PC-9 (cell line): Measurements from ENCODE around the gene PTH1R. TPM values are rescaled to one million over a fixed set of nuclear protein-coding genes. Genes with fewer than 3 reads are reported as not detected.

ENCODE experiments used
- BruUV-seq: library from RNA; stranded (reverse); fragments of 400-500 nt; replicated peaks from 2 replicates; lab custom pipeline; 2021; lab: Mats Ljungman, UMichigan
- CTCF ChIA-PET: fragments of 300-600 bp; sonication (Branson Sonifier 250); formaldehyde crosslinking; loops from one replicate; lab custom pipeline; 2022; ENCODE audit warnings: antibody characterized with exemption; lab: Charles Lee
- POLR2A ChIA-PET: fragments of 300-600 bp; sonication (Branson Sonifier 250); formaldehyde crosslinking; loops from one replicate; lab custom pipeline; 2022; ENCODE audit warnings: antibody characterized with exemption; ENCODE audit not compliant: unreplicated experiment; lab: Charles Lee
- DNase-seq, 2 experiments: peaks; one replicate each; pipeline versions ENCODE4 v3.0.0 to v3.0.0-alpha.2; 2015 to 2022; ENCODE audit warnings: mixed read lengths in 1 of 2
- H2AFZ ChIP-seq: fragments of 200-600 bp; sonication (generic); 2 replicates; pipeline ENCODE4 v1.8.1; 2017; ENCODE audit warnings: antibody characterized with exemption
- H3F3A ChIP-seq: fragments of 200-600 bp; sonication (generic); 2 replicates; pipeline ENCODE4 v1.8.1; 2017; ENCODE audit warnings: antibody characterized with exemption, mild to moderate bottlenecking, low read depth; ENCODE audit not compliant: insufficient read depth
- H3K27ac ChIP-seq: fragments of 200-600 bp; sonication (generic); 2 replicates; pipeline ENCODE4 v1.6.1; 2016; ENCODE audit warnings: mixed run types
- H3K27me3 ChIP-seq: fragments of 200-600 bp; sonication (generic); 2 replicates; pipeline ENCODE4 v1.6.1; 2016; ENCODE audit warnings: low read depth, mixed run types; ENCODE audit not compliant: insufficient read depth
- H3K36me3 ChIP-seq: fragments of 200-600 bp; sonication (generic); 2 replicates; pipeline ENCODE4 v1.6.1; 2016; ENCODE audit warnings: low read depth, mixed run types
- H3K4me1 ChIP-seq: fragments of 200-600 bp; sonication (generic); replicated peaks from 2 replicates; pipeline ENCODE4 v1.6.1; 2016; ENCODE audit warnings: mixed run types; ENCODE audit not compliant: insufficient read depth
- H3K4me2 ChIP-seq: fragments of 200-600 bp; sonication (generic); 2 replicates; pipeline ENCODE4 v1.6.1; 2017; ENCODE audit warnings: mixed run types
- H3K4me3 ChIP-seq: fragments of 200-600 bp; sonication (generic); 2 replicates; pipeline ENCODE4 v1.6.1; 2016; ENCODE audit warnings: mixed run types
- H3K79me2 ChIP-seq: fragments of 200-600 bp; sonication (generic); 2 replicates; pipeline ENCODE4 v1.6.1; 2017; ENCODE audit warnings: low read depth, mixed run types
- H3K9me2 ChIP-seq: fragments of 200-600 bp; sonication (generic); 2 replicates; pipeline ENCODE4 v1.8.1; 2017; ENCODE audit warnings: mild to moderate bottlenecking; ENCODE audit not compliant: insufficient read depth
- H3K9me3 ChIP-seq: fragments of 200-600 bp; sonication (generic); 2 replicates; pipeline ENCODE4 v1.8.1; 2016; ENCODE audit warnings: low read depth; ENCODE audit not compliant: insufficient read depth
- H4K20me1 ChIP-seq: fragments of 200-600 bp; sonication (generic); 2 replicates; pipeline ENCODE4 v1.8.1; 2017; ENCODE audit not compliant: insufficient read depth
- EZH2 ChIP-seq: fragments of 200-600 bp; sonication (generic); IDR thresholded peaks from 2 replicates; pipeline ENCODE4 v1.8.0; 2017; ENCODE audit warnings: antibody characterized with exemption, low read depth
- intact Hi-C: fragments of 100-400 bp; cut with micrococcal nuclease; formaldehyde crosslinking; loops from one replicate; pipeline ENCODE4 v1.10.0; 2022; ENCODE audit not compliant: unreplicated experiment
- total RNA-seq: library from RNA; stranded (reverse); gene quantifications from 2 replicates; pipeline ENCODE4 v1.2.3, GENCODE V29; 2021
- TF ChIP-seq, protein P1 (sequence below): fragments of 200-600 bp; sonication (generic); conservative IDR thresholded peaks from 2 replicates; pipeline ENCODE4 v1.6.1; 2017; ENCODE audit warnings: mixed run types, antibody characterized with exemption, mild to moderate bottlenecking, moderate library complexity

Gene PTH1R
- total RNA-seq, 1 experiment from 2014 or later: not detected

DNA sequence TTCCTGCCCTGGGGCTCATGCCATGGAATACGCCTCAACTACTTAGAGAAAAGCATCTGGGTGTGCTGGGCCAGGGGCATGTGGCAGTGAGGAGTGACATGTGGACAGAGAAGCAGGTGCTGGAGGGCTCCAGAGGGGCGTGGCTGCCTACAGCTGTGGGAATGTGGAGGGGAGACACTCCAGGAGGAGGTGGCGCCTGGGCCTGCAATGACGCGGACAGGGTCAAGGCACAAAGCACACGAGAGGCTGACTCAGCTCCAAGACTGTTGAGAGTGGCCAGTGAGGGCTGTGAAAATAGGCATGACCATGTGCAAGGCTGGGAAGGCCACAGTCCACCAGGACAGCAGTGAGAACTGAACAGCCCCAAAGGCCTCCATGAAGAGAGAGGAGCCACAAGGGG is 48.5 kb downstream of the PTH1R start:
- Histone ChIP-seq H4K20me1 (peaks cover 5% of the 10 kb centered on the region; the same call in 1 of the 2 replicates), H2AFZ (no peak overlapping the region), H3K79me2 (peaks cover 36% of the 10 kb centered on the region), H3K36me3 (peaks cover 10% of the 10 kb centered on the region; the same call in 1 of the 2 replicates), H3F3A (peaks cover 14% of the 10 kb centered on the region; the same call in 1 of the 2 replicates), H3K9me2 (no peaks in the 10 kb centered on the region), H3K4me3 (no peak overlapping the region), H3K27ac (no peak overlapping the region), H3K4me2 (no peak overlapping the region), H3K4me1 (peaks cover 27% of the 10 kb centered on the region), H3K27me3 (no peaks in the 10 kb centered on the region), H3K9me3 (no peaks in the 10 kb centered on the region)
- DNase-seq: no peak
- no peak for TF ChIP-seq EZH2
- TF ChIP-seq, protein P1, sequence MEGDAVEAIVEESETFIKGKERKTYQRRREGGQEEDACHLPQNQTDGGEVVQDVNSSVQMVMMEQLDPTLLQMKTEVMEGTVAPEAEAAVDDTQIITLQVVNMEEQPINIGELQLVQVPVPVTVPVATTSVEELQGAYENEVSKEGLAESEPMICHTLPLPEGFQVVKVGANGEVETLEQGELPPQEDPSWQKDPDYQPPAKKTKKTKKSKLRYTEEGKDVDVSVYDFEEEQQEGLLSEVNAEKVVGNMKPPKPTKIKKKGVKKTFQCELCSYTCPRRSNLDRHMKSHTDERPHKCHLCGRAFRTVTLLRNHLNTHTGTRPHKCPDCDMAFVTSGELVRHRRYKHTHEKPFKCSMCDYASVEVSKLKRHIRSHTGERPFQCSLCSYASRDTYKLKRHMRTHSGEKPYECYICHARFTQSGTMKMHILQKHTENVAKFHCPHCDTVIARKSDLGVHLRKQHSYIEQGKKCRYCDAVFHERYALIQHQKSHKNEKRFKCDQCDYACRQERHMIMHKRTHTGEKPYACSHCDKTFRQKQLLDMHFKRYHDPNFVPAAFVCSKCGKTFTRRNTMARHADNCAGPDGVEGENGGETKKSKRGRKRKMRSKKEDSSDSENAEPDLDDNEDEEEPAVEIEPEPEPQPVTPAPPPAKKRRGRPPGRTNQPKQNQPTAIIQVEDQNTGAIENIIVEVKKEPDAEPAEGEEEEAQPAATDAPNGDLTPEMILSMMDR: no peak
- ChIA-PET CTCF (no interaction called here), POLR2A (no interaction called here)
- intact Hi-C loops: loop anchor here (10.0 kb wide), 1 partner anchor 399 kb away; no protein-coding TSS in a partner anchor
- no TSS peak for BruUV-seq

DNA sequence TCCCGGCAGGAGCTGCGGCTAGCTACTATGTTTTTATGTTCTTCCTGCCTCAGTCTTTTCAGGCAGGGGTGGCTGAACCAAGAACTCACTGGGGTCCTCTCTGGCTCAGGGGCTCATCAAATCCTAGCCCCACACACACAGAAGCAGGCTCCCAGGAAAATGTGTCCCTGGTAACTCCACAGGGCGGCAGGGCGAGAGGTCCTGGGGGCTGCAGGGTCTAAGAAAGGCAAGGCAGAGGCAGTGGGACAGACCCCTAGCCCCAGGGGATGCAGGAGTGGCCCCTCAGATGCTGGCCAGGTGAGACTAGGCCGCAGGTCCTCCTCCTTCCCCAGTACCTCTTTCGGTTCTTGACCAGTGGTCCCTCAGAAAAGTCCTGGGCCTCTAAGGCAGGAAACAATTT is 48.9 kb downstream of the PTH1R start:
- Histone ChIP-seq H3K27ac (no peak overlapping the region), H3K4me1 (peaks cover 31% of the 10 kb centered on the region)
- CTCF ChIA-PET: no interaction called here

DNA sequence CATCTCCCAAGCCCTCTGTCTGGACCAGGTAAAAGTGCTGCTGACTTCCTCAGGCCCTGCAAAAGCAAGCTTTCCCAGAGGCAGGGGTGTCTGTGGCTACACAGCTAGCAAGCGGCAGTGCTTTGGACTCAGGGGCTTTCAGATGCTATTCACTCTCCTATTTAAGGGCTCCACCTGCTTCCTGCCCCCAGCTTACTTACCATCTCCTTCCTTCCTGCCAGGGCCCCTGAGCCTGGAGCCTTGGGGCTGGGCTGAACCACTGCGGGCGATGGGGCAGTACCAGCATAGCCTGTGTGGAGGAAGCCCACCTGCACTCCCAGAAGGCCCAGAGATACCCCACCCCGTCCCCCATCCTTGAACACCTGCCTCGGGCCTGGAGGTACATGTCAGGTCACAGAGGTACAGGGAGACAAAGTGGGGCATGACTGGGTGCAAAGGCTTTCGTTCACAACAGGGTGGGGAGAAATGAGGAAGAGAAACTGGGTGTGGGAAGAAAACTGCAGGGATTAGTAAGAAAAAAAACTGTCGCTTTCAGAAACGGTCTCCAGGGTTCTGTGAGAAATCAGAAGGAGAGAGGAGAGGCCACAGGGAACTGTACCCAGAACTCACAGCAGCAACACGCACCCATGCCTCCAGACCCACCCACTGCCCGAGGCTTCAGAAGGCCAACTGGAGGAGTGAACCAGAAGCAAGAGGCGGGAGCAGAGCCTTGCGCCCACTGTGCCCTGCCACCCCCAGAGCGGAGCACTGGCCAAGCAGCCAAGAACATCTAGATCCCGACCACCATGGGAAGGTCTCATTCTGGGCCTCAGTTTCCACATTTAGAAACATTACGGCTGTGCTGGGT is 49.6 kb downstream of the PTH1R start:
- TF ChIP-seq, protein P1: no peak
- no peak for TF ChIP-seq EZH2
- Histone ChIP-seq H3K9me2 (no peaks in the 10 kb centered on the region), H3K27me3 (no peaks in the 10 kb centered on the region), H3K4me1 (peaks cover 37% of the 10 kb centered on the region), H3K27ac (no peak overlapping the region), H3K9me3 (no peaks in the 10 kb centered on the region), H3K79me2 (peaks cover 37% of the 10 kb centered on the region), H3K36me3 (peaks cover 10% of the 10 kb centered on the region; the same call in 1 of the 2 replicates), H3K4me2 (no peak overlapping the region), H3F3A (peaks cover 23% of the 10 kb centered on the region), H2AFZ (no peak overlapping the region), H3K4me3 (no peak overlapping the region), H4K20me1 (peaks cover 10% of the 10 kb centered on the region)
- DNase-seq: no peak
- ChIA-PET CTCF (no interaction called here), POLR2A (no interaction called here)
- intact Hi-C loops: loop anchor here (10.0 kb wide), 1 partner anchor 398 kb away; no protein-coding TSS in a partner anchor
- BruUV-seq: no TSS peak

More for the DNA sequence above, 48.9 kb downstream of the PTH1R start:
- H2AFZ ChIP-seq: no peak overlapping the region
- intact Hi-C loops: loop anchor here (10.0 kb wide), 1 partner anchor 398 kb away; no protein-coding TSS in a partner anchor
- TF ChIP-seq, protein P1: no peak
- TF ChIP-seq EZH2: no peak
- no peaks in the 10 kb centered on the region for H3K9me3 ChIP-seq
- H3K27me3 ChIP-seq: no peaks in the 10 kb centered on the region
- peaks cover 17% of the 10 kb centered on the region for H3F3A ChIP-seq
- POLR2A ChIA-PET: no interaction called here
- H3K9me2 ChIP-seq: no peaks in the 10 kb centered on the region
- H3K79me2 ChIP-seq: peaks cover 36% of the 10 kb centered on the region
- peaks cover 8% of the 10 kb centered on the region for H4K20me1 ChIP-seq
- no peak overlapping the region for H3K4me2 ChIP-seq
- BruUV-seq: no TSS peak
- H3K4me3 ChIP-seq: no peak overlapping the region
- no peak for DNase-seq
- peaks cover 10% of the 10 kb centered on the region; the same call in 1 of the 2 replicates for H3K36me3 ChIP-seq
